Activated B cell treated with CpG ODN at 0.5 μM for 24 hours (primary cell): ENCODE measurements around the gene SLC16A1. TPM values are rescaled to one million over a fixed set of nuclear protein-coding genes. Genes with fewer than 3 reads are reported as not detected.

Experiments used
- ATAC-seq: fragments of 200-7000 bp; cut with Tn5 transposase; one replicate; pipeline ENCODE4 v1.10.0; 2021; ENCODE audit warnings: low read depth, mild to moderate bottlenecking, moderate library complexity
- CTCF ChIA-PET: fragments of 350-600 bp; sonication (Branson Sonifier 250); formaldehyde crosslinking; loops from one replicate; lab custom pipeline; 2021; ENCODE audit warnings: antibody characterized with exemption; lab: Charles Lee
- POLR2A ChIA-PET: fragments of 350-600 bp; sonication (Branson Sonifier 250); formaldehyde crosslinking; loops from one replicate; lab custom pipeline; 2021; ENCODE audit warnings: antibody characterized with exemption; lab: Charles Lee
- DNase-seq: peaks from one replicate; pipeline ENCODE4 v3.0.0; 2022
- H3K27ac Mint-ChIP-seq: one replicate; pipeline ENCODE4 v1.8.0; 2020; ENCODE audit warnings: mixed read lengths
- H3K27me3 Mint-ChIP-seq: one replicate; pipeline ENCODE4 v1.8.0; 2021; ENCODE audit warnings: mixed read lengths
- H3K36me3 Mint-ChIP-seq: one replicate; pipeline ENCODE4 v1.8.0; 2021; ENCODE audit warnings: low read depth, mixed read lengths
- H3K4me1 Mint-ChIP-seq: one replicate; pipeline ENCODE4 v1.8.0; 2021; ENCODE audit warnings: mixed read lengths
- H3K4me3 Mint-ChIP-seq: one replicate; pipeline ENCODE4 v1.8.0; 2020; ENCODE audit warnings: mild to moderate bottlenecking, mixed read lengths
- H3K9me3 Mint-ChIP-seq: one replicate; pipeline ENCODE4 v1.8.0; 2020; ENCODE audit warnings: mixed read lengths
- intact Hi-C: fragments of 100-400 bp; cut with micrococcal nuclease; formaldehyde crosslinking; loops from one replicate; pipeline ENCODE4 v1.15.1; 2024
- total RNA-seq: library from RNA; stranded (reverse); gene quantifications from 2 replicates; pipeline ENCODE4 v1.2.3, GENCODE V29; 2022
- TF ChIP-seq, protein P1 (sequence below): fragments of 200-600 bp; IDR thresholded peaks from one replicate; pipeline ENCODE4 v1.8.0; 2022; ENCODE audit warnings: antibody characterized with exemption, mild to moderate bottlenecking

SLC16A1 gene
- total RNA-seq, 1 donor from 2014 or later: 17.9 TPM

DNA sequence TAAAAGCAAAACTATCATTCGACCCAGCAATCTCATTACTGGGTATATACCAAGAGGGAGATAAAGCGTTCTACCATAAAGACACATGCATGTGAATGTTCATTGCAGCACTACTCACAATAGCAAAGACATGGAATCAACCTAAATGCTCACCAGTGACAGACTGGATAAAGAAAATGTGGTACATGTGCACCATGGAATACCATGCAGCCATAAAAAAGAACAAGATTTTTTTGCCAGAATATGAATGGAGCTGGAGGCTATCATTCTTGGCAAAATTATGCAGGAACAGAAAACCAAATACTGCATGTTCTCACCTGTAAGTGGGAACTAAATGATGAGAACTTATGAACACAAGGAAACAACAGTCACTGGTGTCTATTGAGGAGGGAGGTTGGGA, 79.7 kb downstream of the SLC16A1 start:
- ChIA-PET POLR2A (interaction anchor here (0.6 to 0.9 kb wide), 2 partner anchors 13 to 17 kb away, joined by 3 to 4 read pairs; no protein-coding TSS in a partner anchor), CTCF (no interaction called here)
- ATAC-seq (no peak), DNase-seq (no peak)
- no peak overlapping the region for H3K4me3 Mint-ChIP-seq
- H3K27ac Mint-ChIP-seq: no peak overlapping the region
- no peaks in the 10 kb centered on the region for H3K36me3 Mint-ChIP-seq
- intact Hi-C loops: no loop called here
- no peaks in the 10 kb centered on the region for H3K9me3 Mint-ChIP-seq
- peaks cover 12% of the 10 kb centered on the region for H3K27me3 Mint-ChIP-seq
- H3K4me1 Mint-ChIP-seq: no peaks in the 10 kb centered on the region
- TF ChIP-seq, protein P1, sequence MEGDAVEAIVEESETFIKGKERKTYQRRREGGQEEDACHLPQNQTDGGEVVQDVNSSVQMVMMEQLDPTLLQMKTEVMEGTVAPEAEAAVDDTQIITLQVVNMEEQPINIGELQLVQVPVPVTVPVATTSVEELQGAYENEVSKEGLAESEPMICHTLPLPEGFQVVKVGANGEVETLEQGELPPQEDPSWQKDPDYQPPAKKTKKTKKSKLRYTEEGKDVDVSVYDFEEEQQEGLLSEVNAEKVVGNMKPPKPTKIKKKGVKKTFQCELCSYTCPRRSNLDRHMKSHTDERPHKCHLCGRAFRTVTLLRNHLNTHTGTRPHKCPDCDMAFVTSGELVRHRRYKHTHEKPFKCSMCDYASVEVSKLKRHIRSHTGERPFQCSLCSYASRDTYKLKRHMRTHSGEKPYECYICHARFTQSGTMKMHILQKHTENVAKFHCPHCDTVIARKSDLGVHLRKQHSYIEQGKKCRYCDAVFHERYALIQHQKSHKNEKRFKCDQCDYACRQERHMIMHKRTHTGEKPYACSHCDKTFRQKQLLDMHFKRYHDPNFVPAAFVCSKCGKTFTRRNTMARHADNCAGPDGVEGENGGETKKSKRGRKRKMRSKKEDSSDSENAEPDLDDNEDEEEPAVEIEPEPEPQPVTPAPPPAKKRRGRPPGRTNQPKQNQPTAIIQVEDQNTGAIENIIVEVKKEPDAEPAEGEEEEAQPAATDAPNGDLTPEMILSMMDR: no peak

DNA sequence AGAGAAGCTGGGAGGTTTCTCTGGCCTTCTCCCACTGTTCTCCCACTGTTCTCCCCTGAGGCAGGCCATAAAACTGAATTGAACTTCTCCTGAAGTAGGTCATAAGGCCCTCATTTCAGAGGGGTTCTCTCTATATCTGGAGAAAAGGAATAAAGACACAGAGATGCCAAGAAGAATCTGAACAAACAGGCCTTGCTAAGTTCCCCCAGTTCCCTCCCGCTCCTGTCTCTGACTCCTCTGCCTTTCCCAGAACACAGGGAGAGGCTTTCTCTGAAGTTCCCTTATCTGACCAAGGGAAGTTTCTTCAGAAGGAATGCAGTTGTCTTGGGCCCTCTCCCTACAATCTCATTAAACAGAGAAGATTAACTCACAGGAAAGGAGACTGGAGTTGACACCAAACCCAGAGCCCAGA, 83.4 kb downstream of the SLC16A1 start:
- Mint-ChIP-seq H3K36me3 (no peaks in the 10 kb centered on the region), H3K4me3 (no peak overlapping the region), H3K4me1 (no peaks in the 10 kb centered on the region), H3K27me3 (peaks cover 9% of the 10 kb centered on the region), H3K27ac (no peak overlapping the region), H3K9me3 (no peaks in the 10 kb centered on the region)
- ATAC-seq: no peak
- ChIA-PET CTCF (interaction anchor here (0.7 kb wide), 1 partner anchor 200 kb away, joined by 4 read pairs; the partner anchor contains the start of gene LRIG2), POLR2A (no interaction called here)
- TF ChIP-seq, protein P1: no peak
- no peak for DNase-seq
- intact Hi-C loops: no loop called here

DNA sequence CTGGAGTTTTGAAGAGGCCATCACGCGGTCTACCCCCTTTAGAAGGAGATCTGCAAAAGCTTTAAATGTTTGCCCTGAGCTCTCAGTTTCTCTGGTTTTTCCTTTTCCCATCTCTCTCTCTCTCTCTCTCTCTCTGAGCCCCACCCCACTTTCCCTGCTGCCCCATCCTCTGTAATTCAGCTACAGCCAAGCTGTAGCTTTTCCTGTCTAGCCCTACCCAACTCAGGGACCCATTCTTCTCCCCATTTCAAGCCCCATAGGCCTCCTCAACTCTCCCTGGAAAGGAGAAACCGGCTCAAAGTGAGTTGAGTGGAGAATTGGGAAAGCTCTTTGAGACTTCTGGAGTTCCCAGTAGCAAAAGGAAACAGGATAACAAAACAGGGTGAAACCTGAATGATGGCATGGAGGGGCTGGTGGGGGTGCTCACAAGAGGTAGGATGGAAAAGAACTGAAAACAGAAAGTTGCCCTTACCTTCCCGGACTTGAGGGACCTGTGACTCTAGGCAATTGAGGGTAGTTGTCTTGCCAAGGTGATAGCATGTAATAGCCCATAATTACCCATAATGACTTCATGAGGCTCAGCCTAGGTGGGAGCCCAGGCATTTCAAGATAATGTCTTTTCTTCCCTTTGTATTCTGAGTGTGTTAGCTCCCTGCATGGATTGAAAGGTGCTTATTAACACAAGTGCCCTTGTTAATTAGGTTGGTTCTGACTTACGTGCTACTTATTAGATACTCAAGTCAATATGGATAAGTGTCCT, 84.9 kb downstream of the SLC16A1 start:
- Mint-ChIP-seq H3K9me3 (no peaks in the 10 kb centered on the region), H3K4me3 (no peak overlapping the region), H3K27me3 (peaks cover 6% of the 10 kb centered on the region), H3K36me3 (no peaks in the 10 kb centered on the region), H3K27ac (no peak overlapping the region), H3K4me1 (no peaks in the 10 kb centered on the region)
- intact Hi-C loops: no loop called here
- TF ChIP-seq, protein P1: no peak
- ATAC-seq (no peak), DNase-seq (no peak)
- POLR2A ChIA-PET: no interaction called here
- CTCF ChIA-PET: interaction anchor here (1.2 kb wide), 1 partner anchor 201 kb away, joined by 3 read pairs; no protein-coding TSS in a partner anchor

- no peak overlapping the region for H3K4me3 Mint-ChIP-seq
- no peak for ATAC-seq
- H3K4me1 Mint-ChIP-seq: no peaks in the 10 kb centered on the region
- no peak overlapping the region for H3K27ac Mint-ChIP-seq
- TF ChIP-seq, protein P1: no peak
- H3K9me3 Mint-ChIP-seq: no peaks in the 10 kb centered on the region
- ChIA-PET CTCF (no interaction called here), POLR2A (interaction anchor here (0.7 kb wide), 1 partner anchor 166 kb away, joined by 3 read pairs; no protein-coding TSS in a partner anchor)
- H3K36me3 Mint-ChIP-seq: no peaks in the 10 kb centered on the region
- H3K27me3 Mint-ChIP-seq: peaks cover 3% of the 10 kb centered on the region
- intact Hi-C loops: no loop called here
- DNase-seq: no peak
Measured at GRCh38 chr1:112869895-112870294, 86.1 kb downstream of the SLC16A1 start.

DNA sequence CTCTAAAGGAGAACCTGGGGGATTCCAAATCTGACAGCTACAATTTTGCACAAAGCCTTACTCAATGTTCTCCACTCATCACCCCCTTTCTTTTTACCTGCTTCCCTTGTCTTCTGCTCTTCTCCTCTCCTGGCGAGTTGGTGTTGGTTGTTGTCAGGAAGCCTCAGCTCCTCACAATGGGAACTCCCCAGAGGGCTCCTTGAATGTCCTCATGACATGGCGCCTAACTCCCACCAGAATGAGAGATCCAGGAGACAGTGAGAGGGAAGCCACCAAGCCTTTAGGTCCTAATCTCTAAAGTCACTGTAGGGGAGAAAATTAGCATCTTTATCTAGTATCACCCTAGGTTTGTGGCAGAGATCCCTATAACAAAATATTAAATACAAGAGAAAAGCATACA, 87.8 kb downstream of the SLC16A1 start:
- H3K27me3 Mint-ChIP-seq: peaks cover 3% of the 10 kb centered on the region
- no peaks in the 10 kb centered on the region for H3K9me3 Mint-ChIP-seq
- no peak overlapping the region for H3K4me3 Mint-ChIP-seq
- DNase-seq: no peak
- intact Hi-C loops: no loop called here
- H3K27ac Mint-ChIP-seq: no peak overlapping the region
- CTCF ChIA-PET: no interaction called here
- no peaks in the 10 kb centered on the region for H3K4me1 Mint-ChIP-seq
- ATAC-seq: no peak
- no peaks in the 10 kb centered on the region for H3K36me3 Mint-ChIP-seq
- POLR2A ChIA-PET: no interaction called here
- TF ChIP-seq, protein P1: no peak
